Measurements from ENCODE around the gene LRFN5.

DNA sequence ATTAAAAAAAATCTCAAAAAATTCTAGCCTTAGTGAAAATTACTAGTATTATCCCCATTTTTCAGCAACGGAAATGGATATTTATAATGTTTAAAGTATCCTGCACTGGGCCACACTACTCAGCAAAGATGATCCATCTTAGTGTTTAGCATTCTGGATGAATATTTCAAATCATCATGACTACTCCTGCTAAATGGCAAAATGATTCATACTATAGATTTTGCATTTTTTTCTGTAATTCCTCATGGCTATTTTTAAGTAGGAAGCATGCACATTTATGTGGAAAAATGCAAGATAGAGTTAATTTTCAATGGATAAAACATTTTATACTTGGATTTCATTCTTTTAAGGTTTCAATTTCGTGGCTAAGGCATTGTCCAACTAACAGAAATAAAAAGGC, 59.6 kb downstream of the LRFN5 start:
- TF ChIP-seq, protein P1, sequence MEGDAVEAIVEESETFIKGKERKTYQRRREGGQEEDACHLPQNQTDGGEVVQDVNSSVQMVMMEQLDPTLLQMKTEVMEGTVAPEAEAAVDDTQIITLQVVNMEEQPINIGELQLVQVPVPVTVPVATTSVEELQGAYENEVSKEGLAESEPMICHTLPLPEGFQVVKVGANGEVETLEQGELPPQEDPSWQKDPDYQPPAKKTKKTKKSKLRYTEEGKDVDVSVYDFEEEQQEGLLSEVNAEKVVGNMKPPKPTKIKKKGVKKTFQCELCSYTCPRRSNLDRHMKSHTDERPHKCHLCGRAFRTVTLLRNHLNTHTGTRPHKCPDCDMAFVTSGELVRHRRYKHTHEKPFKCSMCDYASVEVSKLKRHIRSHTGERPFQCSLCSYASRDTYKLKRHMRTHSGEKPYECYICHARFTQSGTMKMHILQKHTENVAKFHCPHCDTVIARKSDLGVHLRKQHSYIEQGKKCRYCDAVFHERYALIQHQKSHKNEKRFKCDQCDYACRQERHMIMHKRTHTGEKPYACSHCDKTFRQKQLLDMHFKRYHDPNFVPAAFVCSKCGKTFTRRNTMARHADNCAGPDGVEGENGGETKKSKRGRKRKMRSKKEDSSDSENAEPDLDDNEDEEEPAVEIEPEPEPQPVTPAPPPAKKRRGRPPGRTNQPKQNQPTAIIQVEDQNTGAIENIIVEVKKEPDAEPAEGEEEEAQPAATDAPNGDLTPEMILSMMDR (IDR thresholded peaks at IDR 0.05): no peak
- no peak for TF ChIP-seq POLR2A (IDR thresholded peaks at IDR 0.05)
